Fibroblast of lung (primary cell): ENCODE measurements around the gene GRIK4.

ENCODE experiments used
- CTCF ChIP-seq, 2 donors: IDR thresholded peaks in 1 of 2; conservative IDR thresholded peaks in 1 of 2; 1 replicate in 1 of 2; 2 replicates in 1 of 2; pipeline ENCODE4 v1.5.1; 2011 to 2012; ENCODE audit warnings: low read length in 2 of 2, control low read depth in 1 of 2, inconsistent platforms in 1 of 2, low read depth in 1 of 2, mild to moderate bottlenecking in 1 of 2
- EZH2 ChIP-seq: IDR thresholded peaks from 2 replicates; pipeline ENCODE4 v1.5.1; 2012; ENCODE audit warnings: low read length, control low read depth, mild to moderate bottlenecking; ENCODE audit errors: missing control alignments

GRCh38 chr11:120781486-120782120, 270.1 kb downstream of the GRIK4 start:
- TF ChIP-seq CTCF (conservative IDR thresholded peaks at IDR 0.05 in 1 of 2, IDR thresholded peaks at IDR 0.05 in 1 of 2; ENCODE audit: low read depth in 1 of 2, low read length in 2 of 2) (no peak), EZH2 (no peak)
